ENCODE data around the gene SYNE1.
A peak's percentile ranks its signal among the peaks of the same experiment; 100 is the strongest.
"Not testable (repeated sequence)": the region's sequence is repeated elsewhere in the genome, so short reads cannot be mapped to it uniquely, and the experiment has no call there.

The SYNE1 gene

DNA sequence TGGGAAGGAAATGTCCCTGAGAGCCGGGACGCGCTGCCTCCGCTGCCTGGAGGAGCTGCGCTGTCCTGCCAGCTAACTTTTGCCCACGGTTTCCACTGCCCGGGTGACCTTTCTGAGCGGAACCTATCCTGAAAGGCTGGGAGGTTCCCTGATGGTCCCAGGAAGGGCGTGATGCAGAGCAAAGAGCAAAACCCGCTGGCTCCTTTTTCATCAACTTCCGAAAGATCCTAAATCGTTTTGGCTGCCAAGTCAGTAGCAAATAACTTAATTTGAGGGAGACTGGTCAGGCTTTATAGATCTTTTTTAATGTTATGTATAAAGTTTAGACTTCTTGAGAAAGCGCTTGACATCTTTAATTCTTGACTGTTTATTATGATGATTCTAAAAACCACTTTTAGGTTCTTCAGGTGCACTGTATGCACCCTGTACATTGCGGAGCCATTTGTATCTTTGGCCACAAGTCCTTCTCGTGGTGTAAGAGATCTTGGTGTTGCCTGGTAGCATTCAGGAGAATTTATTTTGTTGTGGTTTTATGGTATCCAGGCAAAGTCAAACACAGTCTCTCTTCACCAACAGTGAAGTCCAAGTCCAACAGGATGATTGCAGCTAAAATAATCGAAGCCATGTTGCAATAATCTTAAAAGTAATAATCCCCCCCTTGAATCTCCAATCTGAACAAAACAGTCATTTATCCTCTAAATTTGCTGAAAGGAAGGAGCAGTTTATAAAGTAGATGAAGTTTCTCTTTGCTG, at the start of gene SYNE1:
Gene SYNE1, minus strand, starts transcription at position 67 of the 752 bp plus-strand sequence. CDS start 9,031 bp downstream, outside the sequence.
- DNase-seq, result no peak

- no peak for DNase-seq
These were observed 48.7 kb upstream of the SYNE1 start for GRCh38 chr6:152685819-152686218.

- DNase-seq, result not testable (repeated sequence)
These were observed 45.8 kb upstream of the SYNE1 start for GRCh38 chr6:152682935-152683334.

DNA sequence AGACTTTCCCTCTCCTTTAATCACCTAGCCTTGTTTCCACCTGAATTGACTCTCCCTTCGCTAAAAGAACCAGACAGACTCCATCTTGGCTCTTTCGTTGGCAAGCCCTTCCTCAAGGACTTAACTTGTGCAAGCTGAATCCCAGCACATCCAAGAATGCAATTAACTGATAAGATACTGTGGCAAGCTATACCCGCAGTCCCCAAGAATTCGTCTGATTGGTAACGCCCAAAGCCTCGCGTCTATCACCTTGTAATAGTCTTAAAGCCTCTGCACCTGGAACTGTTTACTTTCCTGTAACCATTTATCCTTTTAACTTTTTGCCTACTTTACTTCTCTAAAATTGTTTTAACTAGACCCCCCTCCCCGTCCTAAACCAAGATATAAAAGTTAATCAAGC, 45.0 kb upstream of the SYNE1 start:
- DNase-seq, result no peak

- no peak for DNase-seq
These were observed 43.8 kb upstream of the SYNE1 start for GRCh38 chr6:152680879-152681517.

- no peak for DNase-seq
These were observed 43.0 kb upstream of the SYNE1 start for GRCh38 chr6:152680151-152680550.

GRCh38 chr6:152673236-152673635, 36.1 kb upstream of the SYNE1 start:
- DNase-seq, result no peak

DNA sequence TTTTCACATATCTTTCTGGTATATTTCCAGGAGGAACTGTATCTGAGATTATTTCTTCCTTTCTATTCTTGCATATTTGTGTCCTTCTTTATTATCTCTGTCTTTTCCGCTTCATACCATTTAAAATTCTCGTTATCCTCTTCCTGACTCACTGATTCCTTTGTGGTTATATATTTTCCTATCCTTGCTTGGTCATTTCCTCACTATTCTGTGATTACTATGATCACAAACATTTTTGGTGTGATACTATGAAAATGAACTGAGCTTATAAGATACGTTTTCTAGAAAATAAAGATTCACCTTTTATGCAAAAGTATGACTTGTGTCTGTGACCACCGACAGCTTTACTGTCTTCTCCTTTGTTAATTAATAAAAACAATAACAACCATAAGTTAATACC, 34.0 kb upstream of the SYNE1 start:
- DNase-seq, result no peak

GRCh38 chr6:152669895-152670294, 32.7 kb upstream of the SYNE1 start:
- no peak for DNase-seq

- DNase-seq, result no peak
These were observed 24.6 kb upstream of the SYNE1 start for GRCh38 chr6:152661776-152662175.

DNA sequence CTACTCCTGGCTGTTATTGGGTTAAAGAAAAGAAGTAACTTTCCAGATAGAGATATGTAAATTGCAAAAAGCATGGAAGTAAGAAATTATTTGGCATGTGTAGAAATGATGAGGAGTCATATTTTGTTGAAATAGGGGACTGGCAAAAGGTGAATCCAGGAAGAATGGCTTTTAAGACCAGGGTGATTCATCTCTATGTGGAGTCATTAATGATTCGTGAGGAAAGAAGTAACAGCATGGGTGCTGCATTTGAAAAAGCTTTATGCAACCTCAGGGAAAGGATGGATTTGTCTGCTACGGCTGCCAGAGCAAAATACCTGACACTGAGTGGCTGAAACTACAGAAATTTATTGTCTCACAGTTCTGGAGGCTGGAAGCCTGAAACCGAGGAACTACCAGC, 14.8 kb upstream of the SYNE1 start:
- DNase-seq, result no peak

DNA sequence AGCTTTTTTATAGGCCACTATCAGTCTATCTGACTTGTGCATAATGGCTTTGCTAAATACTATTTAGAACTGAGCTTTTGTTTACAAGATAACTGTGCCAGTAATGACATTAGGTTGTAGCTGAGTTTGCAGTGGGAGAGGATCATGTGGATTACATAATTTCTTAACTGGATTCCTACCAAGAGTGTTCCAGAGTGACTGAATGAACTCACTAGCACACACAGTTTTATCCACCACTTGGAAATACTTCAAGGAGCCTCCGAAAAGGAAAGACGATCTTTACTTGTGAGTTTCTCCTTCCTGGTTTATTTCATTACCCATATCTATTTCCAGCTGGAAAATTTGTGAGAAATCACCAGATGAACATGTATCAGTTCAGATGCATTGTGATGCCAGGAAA, 10.9 kb upstream of the SYNE1 start:
- no peak for DNase-seq

DNA sequence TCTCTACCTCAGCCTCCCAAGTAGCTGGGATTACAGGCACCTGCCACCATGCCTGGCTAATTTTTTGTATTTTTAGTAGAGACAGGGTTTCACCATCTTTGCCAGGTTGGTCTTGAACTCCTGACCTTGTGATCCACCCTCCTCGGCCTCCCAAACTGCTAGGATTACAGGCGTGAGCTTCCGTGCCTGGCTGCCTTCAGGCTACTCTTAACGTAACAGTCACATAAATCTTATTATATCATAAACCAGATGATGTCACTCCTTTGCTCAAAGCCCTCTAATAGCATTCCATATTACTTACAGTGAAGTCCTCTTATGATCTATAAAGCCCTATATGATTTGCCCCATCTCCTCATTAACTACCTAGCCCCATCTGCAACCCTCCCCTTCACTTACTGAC, 9.6 kb upstream of the SYNE1 start:
- not testable (repeated sequence) for DNase-seq

GRCh38 chr6:152642578-152643375, 5.6 kb upstream of the SYNE1 start:
- DNase-seq, result peak; percentile 15

DNA sequence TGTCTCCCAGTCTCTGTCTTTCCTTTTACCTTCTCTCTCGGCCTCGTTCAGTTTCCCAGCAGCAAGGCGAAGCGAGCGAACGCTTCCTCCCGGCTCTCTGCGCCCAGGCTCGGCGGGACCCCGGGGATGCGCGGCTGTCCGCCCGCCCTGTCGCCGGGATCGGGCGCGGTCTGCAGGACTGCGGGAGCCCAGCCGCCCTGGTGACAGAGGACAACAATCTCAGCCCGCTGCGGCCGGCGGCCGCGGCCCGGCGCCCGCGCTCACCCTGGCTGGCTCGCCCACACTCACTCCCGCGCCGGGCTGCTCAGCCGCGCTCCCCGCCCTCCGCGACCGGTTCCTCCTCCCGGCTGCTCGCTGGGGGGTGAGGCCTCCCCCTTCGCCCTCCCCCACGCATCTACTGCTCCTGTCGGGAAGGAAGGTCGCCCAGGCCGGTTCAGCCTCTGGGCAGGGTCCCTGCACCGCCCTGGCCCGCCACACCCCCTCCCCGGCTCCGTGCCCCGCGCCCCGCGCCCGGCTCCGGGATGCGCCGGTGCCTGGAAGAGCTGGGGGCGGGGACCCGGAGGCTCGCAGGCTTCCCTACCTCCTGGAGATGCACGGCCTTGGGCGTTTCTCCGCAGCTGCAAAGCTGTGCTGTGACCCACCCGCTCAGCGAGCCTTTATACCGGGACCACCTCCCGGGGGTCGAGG, 410 bp downstream of the SYNE1 start:
- no peak for DNase-seq

GRCh38 chr6:152636021-152636608, 1.0 kb downstream of the SYNE1 start:
- DNase-seq, result no peak

- DNase-seq, result no peak
These were observed 2.4 kb downstream of the SYNE1 start for GRCh38 chr6:152634773-152635172.

GRCh38 chr6:152632121-152632782, 4.9 kb downstream of the SYNE1 start:
- DNase-seq, result no peak

- DNase-seq, result no peak
These were observed 5.8 kb downstream of the SYNE1 start for GRCh38 chr6:152631376-152631775.

GRCh38 chr6:152630832-152631231, 6.3 kb downstream of the SYNE1 start:
- no peak for DNase-seq

- no peak for DNase-seq
These were observed 11.9 kb downstream of the SYNE1 start for GRCh38 chr6:152625213-152625612.

- DNase-seq, result not testable (repeated sequence)
These were observed 22.4 kb downstream of the SYNE1 start for GRCh38 chr6:152614776-152615175.

All from CD4-positive, alpha-beta T cell treated with Interleukin-6 for 4 hours (primary cell).